ENCODE results near the gene TSKU.

TSKU gene

DNA sequence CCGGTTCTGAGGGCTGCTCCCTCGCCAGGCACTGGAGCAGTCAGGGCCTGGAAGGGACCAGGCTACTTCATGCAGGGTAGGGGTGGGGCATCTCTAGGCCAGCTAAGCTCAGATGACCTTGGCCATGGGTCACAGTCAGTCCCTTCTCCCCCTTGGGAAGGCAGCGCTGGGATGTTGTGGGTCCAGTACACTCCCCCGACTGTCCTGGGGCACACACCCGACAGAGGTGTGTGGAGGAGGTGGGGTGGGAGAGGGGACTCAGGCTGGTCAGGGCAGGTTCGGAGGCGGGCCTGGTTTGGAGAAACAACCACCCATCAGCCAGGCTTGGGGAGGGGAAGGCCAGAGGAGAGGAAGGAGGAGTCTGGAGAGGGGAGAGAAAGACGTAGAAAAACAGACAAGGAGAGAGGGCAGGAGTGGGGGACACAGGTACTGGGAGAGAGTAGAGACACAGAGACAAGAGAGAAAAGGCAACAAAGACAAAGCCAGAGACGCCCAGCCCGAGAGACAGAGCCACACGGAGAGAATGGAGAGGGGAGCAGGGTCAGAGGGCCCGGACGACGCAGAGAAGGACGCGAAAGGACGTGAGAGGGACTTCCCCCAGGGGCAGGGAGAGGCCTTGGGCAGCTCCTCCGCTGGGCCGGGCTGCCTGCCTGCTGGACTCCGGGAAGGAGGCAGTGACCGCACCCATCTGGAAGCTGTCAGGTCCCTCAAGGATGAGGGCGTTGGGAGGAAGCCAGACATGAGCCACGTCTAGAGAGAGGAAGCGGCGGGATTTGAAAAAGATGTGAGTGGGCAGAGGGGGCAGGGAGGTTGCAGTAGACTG lies 30.6 kb upstream of the TSKU start:
- no peak for DNase-seq (ENCODE audit: low read depth in 2 of 2)

DNA sequence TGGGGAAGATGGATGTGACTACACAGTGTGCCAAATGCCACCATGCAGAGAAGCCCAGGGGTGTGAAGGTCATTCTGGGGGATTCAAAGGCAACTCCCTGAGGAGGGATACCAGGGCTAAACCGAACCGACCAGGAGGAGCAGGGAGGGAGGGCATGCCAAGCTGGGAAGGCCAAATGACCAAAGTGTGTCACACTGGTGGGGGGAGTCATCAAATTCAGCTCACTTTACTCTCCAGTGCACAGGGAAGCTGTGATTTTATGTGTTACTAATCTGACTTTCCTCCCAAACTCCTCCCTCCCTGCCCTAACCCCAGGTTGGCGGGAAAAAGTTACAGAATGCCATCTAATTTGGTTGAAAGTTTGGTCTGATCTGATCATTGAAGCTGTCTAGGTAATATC lies 29.7 kb upstream of the TSKU start:
- no peak for DNase-seq (ENCODE audit: low read depth in 2 of 2)

DNA sequence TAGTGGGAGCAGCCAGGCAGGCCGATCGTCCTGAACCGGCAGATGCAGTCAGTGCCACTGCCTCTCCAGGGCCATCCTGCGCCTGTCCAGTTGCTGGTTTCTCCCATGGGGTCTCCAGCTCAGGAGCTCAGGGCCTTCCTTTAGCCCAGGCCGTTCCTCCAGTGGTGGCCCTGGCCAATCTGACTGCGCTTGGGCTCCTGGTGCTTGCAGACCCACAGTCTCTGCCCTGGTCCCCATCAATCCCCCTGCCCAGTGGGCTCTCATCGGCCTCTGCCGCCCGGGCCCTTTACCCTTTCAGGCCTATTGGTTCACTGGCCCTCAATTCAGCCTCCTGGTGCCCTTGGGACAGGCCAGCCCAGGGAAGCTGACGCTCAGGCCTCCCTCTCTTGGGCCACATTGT lies 29.2 kb upstream of the TSKU start:
- DNase-seq (ENCODE audit: low read depth in 2 of 2) = no peak

DNA sequence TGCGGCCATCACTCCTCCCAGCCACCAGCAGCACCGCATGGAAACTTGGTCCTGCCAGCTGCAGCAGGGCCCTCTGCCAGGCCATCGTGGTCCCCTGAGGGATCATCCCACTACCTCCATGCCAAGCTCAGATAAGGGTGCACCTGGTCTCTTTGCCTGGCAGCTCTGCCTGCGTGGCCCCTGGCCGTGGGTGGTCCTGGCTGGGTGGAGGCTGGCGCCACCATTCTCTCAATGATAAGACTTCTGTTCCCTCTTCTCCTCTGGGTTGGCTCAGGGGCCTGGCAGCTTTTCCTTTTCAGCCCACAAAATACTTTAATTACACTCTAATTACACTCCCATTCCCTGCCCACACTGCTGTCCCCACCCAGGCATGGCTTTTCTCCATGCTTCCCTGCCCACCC lies 26.8 kb upstream of the TSKU start:
- DNase-seq (ENCODE audit: low read depth in 2 of 2) = no peak

DNA sequence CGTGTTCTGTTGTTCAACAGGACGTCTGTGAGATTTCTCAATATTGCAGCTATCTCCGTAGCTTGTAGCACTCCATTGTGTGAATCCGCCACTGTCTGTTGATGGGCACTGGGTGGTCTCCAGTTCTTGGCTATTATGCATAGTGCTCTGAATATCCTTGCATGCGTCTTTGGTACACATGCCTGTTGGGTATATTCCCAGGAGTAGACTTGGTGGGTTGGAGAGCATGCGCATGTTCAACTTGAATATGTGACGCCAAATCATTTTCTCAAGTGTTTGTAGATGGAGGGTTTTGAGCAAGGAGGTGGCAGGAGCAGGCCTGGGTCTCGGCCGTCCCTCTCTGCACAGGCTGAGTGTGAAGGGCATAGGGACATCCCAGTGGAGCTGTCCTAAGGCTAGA lies 24.8 kb upstream of the TSKU start:
- no peak for DNase-seq (ENCODE audit: low read depth in 2 of 2)

DNA sequence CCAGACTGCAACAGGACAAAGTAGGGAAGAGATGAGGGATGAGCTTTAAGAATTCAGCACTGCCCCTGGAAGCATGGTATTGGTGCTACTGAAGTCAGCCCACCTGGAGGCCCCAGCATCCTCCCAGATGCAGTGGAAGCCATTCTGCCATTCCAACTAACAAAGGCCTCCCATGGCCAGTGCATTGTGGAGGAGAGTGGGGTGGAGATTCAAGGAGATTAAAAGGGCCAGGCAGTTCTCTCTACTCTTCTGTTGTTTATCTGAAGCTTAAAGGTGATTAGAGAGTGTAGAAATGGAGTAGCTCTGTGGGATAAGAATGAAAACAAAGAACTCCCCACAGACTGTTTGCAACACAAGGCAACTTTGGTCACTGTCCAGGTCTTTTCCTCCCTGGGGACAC lies 24.1 kb upstream of the TSKU start:
- DNase-seq (ENCODE audit: low read depth in 2 of 2) = no peak

DNA sequence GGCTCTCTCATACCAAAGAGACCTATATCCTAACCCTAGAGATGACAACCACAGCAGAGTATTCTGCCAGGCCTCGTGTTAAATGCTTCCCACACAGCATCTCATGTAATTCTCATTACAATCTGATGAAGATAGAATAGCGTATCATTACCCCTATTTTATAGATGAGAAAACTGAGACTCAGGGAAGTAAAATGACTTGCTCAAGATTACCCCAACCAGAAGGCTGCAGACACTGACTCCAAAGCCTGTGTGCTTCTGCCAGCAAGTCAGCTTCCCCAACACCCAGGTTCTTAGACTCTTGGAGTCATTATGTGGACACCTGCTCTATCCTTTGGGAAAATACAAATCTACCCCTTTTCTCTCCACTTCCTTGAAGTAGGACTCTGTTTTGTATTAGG lies 23.6 kb upstream of the TSKU start:
- no peak for DNase-seq (ENCODE audit: low read depth in 2 of 2)

DNA sequence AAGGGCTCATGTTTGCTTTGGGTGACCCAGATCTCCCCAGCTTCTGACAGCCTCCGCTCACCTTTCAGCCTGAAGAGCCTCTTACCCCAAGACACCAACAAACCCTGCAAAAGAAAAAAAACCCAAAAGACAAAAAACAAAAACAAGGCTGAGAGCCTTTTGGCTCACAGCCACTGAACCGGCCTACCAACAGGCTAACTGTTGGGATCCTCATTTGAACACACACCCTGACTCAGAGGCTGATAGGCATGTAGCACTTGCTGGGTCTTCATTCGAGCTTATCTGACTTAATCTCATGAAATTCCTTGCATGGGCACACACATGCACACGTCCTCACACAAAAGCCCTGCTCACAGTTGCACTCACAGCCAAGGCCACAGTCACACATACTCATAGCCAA lies 22.9 kb upstream of the TSKU start:
- no peak for DNase-seq (ENCODE audit: low read depth in 2 of 2)

DNA sequence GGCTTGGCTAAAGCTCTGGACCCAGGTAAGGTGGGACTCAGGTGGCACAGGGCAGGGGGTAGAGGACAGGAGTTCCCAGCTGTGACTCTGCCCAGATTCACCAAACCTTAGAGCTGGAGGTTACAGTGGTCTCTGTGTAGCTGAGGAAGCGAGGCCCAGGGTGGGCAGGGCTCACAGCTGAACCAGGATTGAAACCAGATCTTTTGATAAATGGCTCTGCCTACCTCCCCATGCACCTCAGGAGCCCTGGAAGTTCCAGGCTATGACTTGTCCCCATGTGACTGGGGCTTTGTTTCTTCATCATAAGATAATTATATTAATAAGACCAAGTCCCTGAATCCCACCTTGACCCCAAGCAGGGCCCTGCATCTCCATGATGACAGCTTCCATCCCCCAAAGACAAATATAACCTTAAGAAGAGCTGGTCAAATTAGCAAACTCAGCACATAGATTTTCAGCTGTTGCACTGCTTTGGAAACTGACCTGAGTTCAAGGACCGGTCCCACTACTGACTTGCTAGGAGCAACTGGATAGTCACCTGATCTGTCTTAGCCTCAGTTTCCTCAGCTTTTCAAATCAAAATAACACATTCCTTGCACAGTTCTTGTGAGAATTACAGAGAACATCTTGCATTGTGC lies 21.3 kb upstream of the TSKU start:
- DNase-seq (ENCODE audit: low read depth in 2 of 2) = no peak

DNA sequence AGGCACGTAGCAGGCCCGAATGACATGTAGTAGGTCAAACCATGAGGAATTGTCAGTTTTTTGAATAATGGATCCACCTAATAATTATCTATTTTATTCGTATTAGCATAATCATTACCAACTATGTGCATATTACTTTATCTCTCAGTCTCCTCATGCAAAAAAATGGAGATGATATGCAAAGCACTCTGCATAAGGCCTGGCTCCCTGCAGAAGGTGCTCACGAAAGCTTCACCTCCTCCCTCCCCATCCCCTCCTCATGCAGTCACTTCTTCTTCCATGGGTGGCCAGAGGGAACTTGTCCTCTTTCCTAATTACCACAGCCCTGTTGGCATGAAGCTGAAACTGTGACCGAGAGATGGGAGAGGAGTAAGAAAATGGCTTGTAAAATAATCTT lies 20.8 kb upstream of the TSKU start:
- DNase-seq (ENCODE audit: low read depth in 2 of 2) = no peak

DNA sequence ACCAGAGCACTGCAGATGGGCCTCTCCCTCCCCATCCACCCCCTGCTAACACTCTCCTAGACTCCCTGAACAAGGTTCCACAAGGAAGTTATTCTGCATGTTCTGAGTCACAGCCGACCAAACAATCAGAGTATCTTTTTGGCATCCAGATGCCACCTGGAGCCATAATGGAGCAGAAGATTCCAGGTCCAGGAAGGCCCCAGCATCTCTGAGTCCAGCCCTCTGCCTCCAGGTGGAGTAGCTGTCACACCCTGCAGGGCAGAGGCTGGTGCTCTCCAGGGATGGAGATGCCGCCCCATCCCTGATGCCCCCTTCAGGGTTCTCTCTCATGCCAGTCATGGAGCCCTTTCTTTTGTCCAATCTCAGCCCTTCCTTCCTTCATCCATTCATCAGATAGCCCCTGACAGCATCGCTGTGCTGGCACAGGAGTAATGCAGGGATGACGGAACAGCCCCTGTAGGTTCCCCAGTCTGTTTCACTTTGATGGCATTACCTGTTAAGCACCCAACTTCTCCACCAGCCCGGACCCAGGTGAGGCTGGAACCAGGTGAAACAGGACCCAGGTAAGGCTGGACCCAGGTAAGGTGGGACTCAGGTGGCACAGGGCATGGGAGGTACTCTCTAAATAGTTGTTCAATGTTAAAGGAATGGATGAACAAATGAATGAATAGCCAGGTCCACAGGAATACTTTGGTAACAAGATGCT lies 20.1 kb upstream of the TSKU start:
- DNase-seq (ENCODE audit: low read depth in 2 of 2) = no peak

DNA sequence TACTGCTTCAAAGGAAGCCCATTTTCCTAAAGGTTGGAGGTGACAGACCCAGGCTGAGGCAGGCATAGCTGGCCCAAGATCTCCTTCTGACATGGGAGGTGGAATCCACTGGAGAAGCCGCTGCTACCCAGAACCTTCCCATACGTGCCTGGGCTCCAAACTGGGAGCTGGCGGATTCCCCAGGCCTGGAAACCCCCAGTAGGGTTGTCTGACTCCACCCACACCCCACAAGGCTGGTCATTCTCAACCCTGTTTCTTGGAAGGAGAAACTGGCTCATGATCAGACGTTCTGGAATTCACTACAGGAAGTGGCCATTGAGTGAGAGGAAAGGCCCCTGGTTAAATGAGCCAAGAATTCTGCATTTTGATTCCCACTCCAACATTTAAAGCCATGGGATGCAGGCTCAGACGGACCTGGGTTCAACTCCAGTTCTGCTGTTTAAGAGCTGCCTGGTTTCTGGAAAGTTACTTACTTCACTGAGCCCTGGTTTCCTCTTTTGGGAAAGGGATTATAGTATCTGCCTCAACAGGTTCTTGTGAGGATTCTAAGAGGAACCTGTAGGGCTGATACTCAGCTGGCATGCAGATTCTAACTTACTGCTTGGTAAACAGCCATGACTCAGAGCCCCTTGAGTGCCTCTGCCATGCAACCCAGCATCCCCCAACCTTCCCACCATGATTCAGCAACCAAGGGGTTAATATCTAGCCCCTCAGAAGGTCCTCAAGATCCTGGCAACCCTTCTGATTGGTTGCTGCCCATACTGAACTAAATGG lies 19.4 kb upstream of the TSKU start:
- no peak for DNase-seq (ENCODE audit: low read depth in 2 of 2)

DNA sequence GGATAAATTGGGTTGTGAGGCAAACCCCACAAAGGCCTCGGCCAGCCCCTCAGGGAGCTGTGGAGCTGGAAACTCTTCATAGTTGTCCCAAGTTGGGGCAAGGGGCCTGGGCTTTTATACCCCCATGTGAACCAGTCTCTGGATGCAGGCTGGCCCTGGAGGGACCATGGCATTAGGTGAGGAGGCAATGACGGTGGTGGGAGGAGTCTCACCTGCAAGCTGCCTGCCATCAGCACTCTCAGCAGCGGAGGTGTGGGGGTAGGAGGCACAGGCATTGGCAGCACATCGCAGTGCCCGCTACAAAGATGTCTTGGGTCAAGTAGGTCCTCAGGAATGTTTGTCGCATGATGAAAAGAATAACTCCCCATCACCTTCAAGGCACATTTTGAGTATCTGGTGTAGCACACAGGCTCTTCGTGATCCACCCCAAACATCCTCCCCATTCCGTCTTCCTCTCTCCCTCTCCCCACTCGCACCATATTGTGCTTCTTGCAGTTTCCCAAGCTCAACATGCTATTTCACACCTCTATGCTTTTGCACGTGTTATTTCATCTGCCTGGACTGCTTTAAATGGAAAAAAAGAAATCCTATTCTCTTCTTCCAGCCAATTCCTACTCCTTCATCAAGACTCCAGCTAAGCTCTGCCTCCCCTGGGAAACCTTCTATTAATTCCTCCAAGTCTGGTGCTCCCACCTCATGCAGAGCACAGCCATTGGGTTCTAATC lies 18.1 kb upstream of the TSKU start:
- no peak for DNase-seq (ENCODE audit: low read depth in 2 of 2)

DNA sequence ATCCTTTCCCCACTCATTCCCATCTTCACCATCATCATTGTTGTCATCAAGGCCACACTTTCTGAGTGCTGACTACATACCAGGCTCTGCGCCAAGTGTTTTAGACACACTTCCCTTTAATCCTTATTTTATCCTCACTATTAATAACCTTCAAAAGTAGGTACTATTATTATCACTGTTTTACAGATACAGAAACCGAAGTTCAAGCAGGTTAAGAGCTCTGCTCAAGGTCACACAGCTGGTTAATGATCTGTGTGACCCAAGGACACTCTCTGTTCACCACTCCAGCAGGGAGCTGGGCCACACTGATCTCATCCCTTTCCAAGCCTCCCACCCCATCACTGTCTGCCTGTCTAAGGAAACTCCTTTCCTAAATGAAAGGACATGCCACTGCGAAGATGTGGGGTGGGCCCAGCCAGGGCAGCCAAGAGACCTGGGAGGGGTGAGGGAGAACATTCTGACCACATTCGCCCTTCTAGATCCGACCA lies 17.2 kb upstream of the TSKU start:
- no peak for DNase-seq (ENCODE audit: low read depth in 2 of 2)

DNA sequence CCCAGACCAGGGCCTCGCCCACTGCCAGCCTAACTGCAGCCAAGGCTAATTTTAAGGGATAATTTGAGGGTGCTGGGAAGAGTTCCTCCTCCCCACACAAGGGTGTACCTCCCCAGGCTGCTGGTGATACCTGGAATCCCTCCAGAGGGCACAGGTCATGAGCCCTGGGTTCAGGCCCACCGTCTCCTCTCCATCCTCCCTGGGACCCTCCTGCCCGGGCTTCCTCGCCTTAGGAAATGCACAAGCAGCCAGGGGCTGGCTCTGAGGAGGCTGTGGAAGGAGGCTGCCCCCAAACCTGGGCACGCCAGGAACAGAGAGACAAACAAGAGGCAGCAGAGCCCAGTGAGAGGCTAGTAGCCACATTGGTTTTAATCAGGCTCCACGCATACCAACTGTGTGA lies 16.6 kb upstream of the TSKU start:
- DNase-seq (ENCODE audit: low read depth in 2 of 2) = no peak

DNA sequence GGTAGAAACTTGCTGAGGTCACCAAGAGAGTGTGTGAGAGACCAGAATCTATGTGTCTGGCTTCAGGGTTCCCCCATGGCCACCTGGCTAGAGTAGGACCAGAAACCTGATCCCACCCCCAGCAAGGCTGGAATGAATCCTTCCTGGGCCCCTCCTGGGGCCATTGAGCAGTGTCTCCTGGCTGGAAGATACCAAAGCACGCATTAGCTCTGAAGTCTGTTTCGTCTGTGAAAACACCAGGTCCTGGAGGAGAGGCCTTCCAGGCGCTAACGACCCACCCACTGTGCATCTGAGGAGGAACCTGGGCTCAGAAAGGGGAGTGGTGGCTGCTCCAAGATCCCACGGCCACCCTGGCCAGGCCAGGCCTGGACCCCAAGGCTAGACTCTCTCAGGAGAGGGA lies 15.5 kb upstream of the TSKU start:
- no peak for DNase-seq (ENCODE audit: low read depth in 2 of 2)

DNA sequence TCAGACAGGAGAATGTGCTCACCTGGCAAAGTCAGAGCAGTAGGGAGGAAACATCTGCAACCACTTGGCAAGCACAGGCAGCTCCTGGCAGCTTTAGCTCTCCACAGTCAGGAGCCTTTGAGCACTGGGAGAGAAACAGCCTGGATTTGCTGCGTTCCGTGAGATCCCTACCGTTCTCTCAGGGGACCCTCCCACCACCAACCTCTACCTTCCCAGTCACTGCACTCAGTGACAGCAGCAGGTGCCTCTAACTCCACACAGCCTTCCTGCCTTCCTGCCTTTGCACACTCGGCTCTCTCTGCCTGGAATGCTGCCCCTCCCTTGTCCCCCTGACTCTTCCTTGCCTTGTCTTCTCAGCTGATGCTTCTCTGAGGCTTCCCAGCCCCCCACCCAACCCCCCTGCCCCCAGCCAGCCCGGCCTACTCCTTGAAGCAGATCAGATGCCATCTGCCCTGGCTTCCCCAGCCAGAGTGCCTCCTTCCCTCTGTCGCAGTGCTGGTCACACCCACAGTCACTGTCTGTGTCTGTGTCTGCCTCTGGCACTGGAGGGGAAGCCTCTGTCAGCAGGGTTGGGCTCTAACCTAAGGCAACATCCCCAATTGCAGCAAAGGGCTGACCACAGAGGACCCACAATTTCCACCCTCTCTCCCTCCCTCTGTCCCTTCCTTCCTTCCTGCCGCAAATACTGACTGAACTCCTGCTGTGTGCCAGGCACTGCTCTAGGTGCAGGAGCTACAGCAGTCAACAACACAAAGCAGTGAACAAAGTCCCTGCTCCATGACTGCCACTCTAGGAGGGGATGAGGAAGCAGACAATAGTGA lies 14.9 kb upstream of the TSKU start:
- no peak for DNase-seq (ENCODE audit: low read depth in 2 of 2)

DNA sequence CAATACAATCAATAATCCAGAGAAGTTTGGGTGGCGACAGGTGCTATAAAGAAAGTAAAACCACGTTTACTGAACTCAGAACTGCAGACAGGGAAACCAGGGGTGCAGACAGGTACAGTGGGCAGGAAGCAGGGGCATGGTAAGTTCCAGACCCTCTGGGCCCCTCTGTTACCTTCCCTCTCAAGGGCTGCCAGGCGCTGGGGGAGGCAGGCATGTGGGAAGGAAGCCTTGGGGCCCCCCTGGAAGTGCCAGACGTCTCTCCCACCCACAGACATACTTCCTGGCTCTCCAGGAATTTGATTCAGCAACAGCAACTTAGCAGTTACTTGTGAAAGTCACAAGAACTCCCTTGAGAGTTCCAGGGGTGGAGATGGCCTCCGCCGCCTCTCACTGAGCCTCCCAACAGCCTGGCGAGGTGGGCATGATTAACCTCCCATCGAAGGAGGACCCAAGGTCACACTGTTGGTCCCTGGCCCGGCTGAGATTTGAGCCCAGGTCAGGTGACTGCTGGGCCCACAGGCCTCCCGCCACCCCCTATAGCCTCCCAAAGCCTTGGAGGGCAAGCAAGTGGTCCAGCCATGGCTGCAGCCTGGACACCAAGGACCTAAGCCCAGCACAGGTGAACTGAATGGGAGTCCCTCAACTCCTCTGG lies 14.1 kb upstream of the TSKU start:
- DNase-seq (ENCODE audit: low read depth in 2 of 2) = no peak

DNA sequence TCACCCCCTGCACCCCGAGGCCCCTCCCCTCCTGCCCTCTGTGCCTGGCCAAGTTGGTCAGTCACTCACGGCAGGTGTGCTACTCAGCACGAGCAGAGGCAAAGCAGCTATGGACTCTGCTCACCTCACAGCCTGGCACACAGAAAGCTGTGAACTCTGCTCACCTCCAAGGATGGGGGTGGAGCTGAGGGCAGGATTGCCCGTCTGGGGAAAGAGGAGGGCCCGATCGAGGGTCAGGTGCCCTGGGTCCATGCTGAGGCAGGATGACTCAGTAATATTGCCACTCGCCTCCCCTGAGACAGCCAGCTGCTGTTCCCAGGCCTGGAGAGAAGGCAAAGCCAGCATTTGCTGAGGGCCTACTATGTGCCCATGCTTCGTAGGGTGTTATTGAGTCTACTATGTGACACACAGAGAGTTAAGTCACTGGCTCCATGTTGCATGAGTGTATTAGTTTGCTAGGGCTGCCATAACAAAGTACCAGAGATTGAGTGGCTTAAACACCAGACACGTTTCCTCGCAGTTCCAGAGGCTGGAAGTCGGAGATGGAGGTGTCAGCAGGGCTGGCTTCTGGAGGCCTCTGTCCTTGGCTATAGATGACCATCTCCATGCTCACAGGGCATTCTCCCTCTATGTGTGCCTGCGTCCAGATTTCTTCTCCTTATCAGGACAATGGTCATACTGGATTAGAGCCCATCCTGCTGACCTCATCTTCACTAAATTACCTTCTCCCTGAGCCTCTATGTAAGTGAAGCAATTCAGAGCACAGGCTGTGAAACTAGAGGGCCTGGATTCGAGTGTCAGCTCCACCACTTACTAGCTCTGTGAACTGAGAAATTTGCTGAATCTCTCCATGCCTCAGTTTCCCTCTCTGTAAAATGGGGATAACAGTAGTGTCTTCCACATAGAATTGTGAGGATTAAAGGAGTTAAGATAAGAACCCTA lies 13.2 kb upstream of the TSKU start:
- DNase-seq (ENCODE audit: low read depth in 2 of 2) = no peak

Data from stimulated activated CD4-positive, alpha-beta T cell treated with anti-CD3 and anti-CD28 coated beads, Interleukin-4, amount 100 ng/mL, for 48 hours (primary cell).